ENCODE data around the gene RNPC3.

DNA sequence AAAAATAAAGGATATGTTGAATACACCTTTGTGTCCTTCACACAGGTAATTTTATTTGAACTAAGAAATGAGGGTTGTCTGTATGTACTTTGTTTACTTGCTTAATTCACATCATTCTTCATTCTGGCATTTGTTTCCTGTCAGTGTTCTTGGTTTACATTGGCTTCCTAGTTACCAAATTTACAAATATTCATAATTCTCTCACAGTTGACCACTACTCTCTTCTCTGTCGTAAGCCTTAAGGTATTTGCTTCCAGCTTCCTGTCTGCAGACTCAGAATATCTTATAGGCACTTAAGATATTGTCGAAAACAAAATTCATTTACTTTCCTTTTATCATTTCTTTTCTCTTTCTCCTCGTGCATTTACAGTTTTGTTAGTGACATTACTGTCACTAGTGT, 15.9 kb downstream of the RNPC3 start:
- TF ChIP-seq, protein P1, sequence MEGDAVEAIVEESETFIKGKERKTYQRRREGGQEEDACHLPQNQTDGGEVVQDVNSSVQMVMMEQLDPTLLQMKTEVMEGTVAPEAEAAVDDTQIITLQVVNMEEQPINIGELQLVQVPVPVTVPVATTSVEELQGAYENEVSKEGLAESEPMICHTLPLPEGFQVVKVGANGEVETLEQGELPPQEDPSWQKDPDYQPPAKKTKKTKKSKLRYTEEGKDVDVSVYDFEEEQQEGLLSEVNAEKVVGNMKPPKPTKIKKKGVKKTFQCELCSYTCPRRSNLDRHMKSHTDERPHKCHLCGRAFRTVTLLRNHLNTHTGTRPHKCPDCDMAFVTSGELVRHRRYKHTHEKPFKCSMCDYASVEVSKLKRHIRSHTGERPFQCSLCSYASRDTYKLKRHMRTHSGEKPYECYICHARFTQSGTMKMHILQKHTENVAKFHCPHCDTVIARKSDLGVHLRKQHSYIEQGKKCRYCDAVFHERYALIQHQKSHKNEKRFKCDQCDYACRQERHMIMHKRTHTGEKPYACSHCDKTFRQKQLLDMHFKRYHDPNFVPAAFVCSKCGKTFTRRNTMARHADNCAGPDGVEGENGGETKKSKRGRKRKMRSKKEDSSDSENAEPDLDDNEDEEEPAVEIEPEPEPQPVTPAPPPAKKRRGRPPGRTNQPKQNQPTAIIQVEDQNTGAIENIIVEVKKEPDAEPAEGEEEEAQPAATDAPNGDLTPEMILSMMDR (IDR thresholded peaks at IDR 0.05) = no peak
- TF ChIP-seq, protein P2, sequence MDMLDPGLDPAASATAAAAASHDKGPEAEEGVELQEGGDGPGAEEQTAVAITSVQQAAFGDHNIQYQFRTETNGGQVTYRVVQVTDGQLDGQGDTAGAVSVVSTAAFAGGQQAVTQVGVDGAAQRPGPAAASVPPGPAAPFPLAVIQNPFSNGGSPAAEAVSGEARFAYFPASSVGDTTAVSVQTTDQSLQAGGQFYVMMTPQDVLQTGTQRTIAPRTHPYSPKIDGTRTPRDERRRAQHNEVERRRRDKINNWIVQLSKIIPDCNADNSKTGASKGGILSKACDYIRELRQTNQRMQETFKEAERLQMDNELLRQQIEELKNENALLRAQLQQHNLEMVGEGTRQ (CRISPR knock-in tag; IDR thresholded peaks at IDR 0.05) = no peak
- TF ChIP-seq, protein P3, sequence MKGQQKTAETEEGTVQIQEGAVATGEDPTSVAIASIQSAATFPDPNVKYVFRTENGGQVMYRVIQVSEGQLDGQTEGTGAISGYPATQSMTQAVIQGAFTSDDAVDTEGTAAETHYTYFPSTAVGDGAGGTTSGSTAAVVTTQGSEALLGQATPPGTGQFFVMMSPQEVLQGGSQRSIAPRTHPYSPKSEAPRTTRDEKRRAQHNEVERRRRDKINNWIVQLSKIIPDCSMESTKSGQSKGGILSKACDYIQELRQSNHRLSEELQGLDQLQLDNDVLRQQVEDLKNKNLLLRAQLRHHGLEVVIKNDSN (CRISPR knock-in tag; IDR thresholded peaks at IDR 0.05) = no peak
- no peak for TF ChIP-seq FOXJ3 (CRISPR knock-in tag; IDR thresholded peaks at IDR 0.05; ENCODE audit: borderline replicate concordance)
- no peak for TF ChIP-seq ZNF263 (CRISPR knock-in tag; IDR thresholded peaks at IDR 0.05; ENCODE audit: low read depth)
- TF ChIP-seq, protein P4, sequence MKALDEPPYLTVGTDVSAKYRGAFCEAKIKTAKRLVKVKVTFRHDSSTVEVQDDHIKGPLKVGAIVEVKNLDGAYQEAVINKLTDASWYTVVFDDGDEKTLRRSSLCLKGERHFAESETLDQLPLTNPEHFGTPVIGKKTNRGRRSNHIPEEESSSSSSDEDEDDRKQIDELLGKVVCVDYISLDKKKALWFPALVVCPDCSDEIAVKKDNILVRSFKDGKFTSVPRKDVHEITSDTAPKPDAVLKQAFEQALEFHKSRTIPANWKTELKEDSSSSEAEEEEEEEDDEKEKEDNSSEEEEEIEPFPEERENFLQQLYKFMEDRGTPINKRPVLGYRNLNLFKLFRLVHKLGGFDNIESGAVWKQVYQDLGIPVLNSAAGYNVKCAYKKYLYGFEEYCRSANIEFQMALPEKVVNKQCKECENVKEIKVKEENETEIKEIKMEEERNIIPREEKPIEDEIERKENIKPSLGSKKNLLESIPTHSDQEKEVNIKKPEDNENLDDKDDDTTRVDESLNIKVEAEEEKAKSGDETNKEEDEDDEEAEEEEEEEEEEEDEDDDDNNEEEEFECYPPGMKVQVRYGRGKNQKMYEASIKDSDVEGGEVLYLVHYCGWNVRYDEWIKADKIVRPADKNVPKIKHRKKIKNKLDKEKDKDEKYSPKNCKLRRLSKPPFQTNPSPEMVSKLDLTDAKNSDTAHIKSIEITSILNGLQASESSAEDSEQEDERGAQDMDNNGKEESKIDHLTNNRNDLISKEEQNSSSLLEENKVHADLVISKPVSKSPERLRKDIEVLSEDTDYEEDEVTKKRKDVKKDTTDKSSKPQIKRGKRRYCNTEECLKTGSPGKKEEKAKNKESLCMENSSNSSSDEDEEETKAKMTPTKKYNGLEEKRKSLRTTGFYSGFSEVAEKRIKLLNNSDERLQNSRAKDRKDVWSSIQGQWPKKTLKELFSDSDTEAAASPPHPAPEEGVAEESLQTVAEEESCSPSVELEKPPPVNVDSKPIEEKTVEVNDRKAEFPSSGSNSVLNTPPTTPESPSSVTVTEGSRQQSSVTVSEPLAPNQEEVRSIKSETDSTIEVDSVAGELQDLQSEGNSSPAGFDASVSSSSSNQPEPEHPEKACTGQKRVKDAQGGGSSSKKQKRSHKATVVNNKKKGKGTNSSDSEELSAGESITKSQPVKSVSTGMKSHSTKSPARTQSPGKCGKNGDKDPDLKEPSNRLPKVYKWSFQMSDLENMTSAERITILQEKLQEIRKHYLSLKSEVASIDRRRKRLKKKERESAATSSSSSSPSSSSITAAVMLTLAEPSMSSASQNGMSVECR (CRISPR knock-in tag; IDR thresholded peaks at IDR 0.05; ENCODE audit: borderline replicate concordance) = no peak
- TF ChIP-seq, protein P5, sequence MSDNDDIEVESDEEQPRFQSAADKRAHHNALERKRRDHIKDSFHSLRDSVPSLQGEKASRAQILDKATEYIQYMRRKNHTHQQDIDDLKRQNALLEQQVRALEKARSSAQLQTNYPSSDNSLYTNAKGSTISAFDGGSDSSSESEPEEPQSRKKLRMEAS (CRISPR knock-in tag; IDR thresholded peaks at IDR 0.05) = no peak
- no peak for TF ChIP-seq FOXK1 (CRISPR knock-in tag; IDR thresholded peaks at IDR 0.05)
